ENCODE data around the gene GMEB2.

GMEB2 gene

GRCh38 chr20:63553251-63553932, 73.5 kb downstream of the GMEB2 start:
- H3K9me2 ChIP-seq (replicated peaks; ENCODE audit: insufficient read depth, low read length) = no peaks in the 10 kb centered on the region
- H3K27ac ChIP-seq (ENCODE audit: low read length) = no peak overlapping the region
- no peaks in the 10 kb centered on the region for H3K79me2 ChIP-seq (ENCODE audit: low read length)
- peaks cover 77% of the 10 kb centered on the region for H3K27me3 ChIP-seq (replicated peaks; ENCODE audit: insufficient read depth, low read length)
- DNase-seq = no peak
- no peaks in the 10 kb centered on the region for H3K36me3 ChIP-seq (replicated peaks; ENCODE audit: insufficient read depth, low read length)
- no peaks in the 10 kb centered on the region for H3K9me3 ChIP-seq (replicated peaks; ENCODE audit: insufficient read depth, low read length)
- H4K20me1 ChIP-seq (ENCODE audit: insufficient read depth, low read length) = no peaks in the 10 kb centered on the region
- no peak overlapping the region for H2AFZ ChIP-seq (ENCODE audit: low read length)
- H3K4me2 ChIP-seq (ENCODE audit: low read depth, low read length) = no peak overlapping the region
- TF ChIP-seq CTCF (IDR thresholded peaks at IDR 0.05; ENCODE audit: low read length) (no peak), EZH2phosphoT487 (IDR thresholded peaks at IDR 0.05; ENCODE audit: low read length) (no peak), EZH2 (optimal IDR thresholded peaks at IDR 0.05; ENCODE audit: low read depth, low read length) (no peak)
- H3K4me1 ChIP-seq (ENCODE audit: low read length) = no peaks in the 10 kb centered on the region
- H3K9ac ChIP-seq (ENCODE audit: low read length) = no peak overlapping the region
- H3F3A ChIP-seq (ENCODE audit: insufficient read depth, low read length) = no peaks in the 10 kb centered on the region
- no peak overlapping the region for H3K4me3 ChIP-seq (ENCODE audit: low read length)

DNA sequence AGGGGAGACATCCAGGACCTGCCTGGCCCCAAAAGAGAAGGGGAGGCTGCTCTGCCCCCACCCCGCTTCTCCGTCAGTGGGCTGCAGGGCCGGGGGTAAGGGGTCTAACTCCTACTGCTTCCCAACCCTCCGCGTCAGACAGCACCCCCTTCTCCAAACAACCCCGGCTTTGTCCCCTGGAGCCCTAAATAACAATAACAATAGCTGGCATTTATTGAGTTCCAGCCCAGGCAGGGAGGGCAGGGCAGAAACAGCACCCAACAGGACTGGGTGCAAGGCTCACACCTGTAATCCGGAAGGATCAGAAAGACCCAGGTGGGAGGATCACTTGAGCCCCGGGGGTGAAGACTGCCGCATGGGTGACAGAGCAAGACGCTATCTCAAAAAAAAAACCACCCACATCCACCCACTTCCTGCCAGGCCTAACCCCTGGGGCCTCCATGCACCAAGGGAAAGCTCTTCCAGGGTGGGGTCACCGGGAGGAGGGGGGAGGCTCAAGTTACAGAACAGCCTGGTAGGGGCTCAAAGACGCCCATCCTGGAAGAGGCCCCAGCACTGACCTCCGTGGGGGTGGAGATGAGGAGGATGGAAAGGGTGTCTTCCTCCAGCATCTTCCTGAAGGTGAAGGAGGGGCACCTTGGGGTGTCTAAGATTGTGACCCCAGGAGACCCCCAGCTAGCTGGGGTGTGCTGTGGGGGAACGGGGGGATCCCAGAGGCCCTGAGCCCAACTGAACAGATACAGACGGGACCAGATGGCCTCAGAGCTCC, 74.2 kb downstream of the GMEB2 start:
- no peak for DNase-seq

GRCh38 chr20:63551068-63551467, 75.8 kb downstream of the GMEB2 start:
- TF ChIP-seq CTCF (IDR thresholded peaks at IDR 0.05; ENCODE audit: low read length) = no peak
- no peak for TF ChIP-seq EZH2phosphoT487 (IDR thresholded peaks at IDR 0.05; ENCODE audit: low read length)
- Histone ChIP-seq H3K9me3 (replicated peaks; ENCODE audit: insufficient read depth, low read length) (no peaks in the 10 kb centered on the region), H3K9me2 (replicated peaks; ENCODE audit: insufficient read depth, low read length) (no peaks in the 10 kb centered on the region), H4K20me1 (ENCODE audit: insufficient read depth, low read length) (no peaks in the 10 kb centered on the region; the same call in 1 of the 2 replicates), H3F3A (ENCODE audit: insufficient read depth, low read length) (no peaks in the 10 kb centered on the region), H3K36me3 (replicated peaks; ENCODE audit: insufficient read depth, low read length) (no peaks in the 10 kb centered on the region), H3K4me2 (ENCODE audit: low read depth, low read length) (no peak overlapping the region), H2AFZ (ENCODE audit: low read length) (no peak overlapping the region), H3K79me2 (ENCODE audit: low read length) (no peaks in the 10 kb centered on the region), H3K9ac (ENCODE audit: low read length) (no peak overlapping the region), H3K27me3 (replicated peaks; ENCODE audit: insufficient read depth, low read length) (peaks cover 96% of the 10 kb centered on the region), H3K4me3 (ENCODE audit: low read length) (no peak overlapping the region), H3K27ac (ENCODE audit: low read length) (no peak overlapping the region), H3K4me1 (ENCODE audit: low read length) (no peaks in the 10 kb centered on the region)
- no peak for DNase-seq

More for the DNA sequence above, 74.2 kb downstream of the GMEB2 start:
- Histone ChIP-seq H3F3A (ENCODE audit: insufficient read depth, low read length) (no peaks in the 10 kb centered on the region), H3K9me3 (replicated peaks; ENCODE audit: insufficient read depth, low read length) (no peaks in the 10 kb centered on the region), H3K79me2 (ENCODE audit: low read length) (no peaks in the 10 kb centered on the region), H2AFZ (ENCODE audit: low read length) (no peak overlapping the region), H3K4me3 (ENCODE audit: low read length) (no peak overlapping the region), H3K36me3 (replicated peaks; ENCODE audit: insufficient read depth, low read length) (no peaks in the 10 kb centered on the region), H3K9me2 (replicated peaks; ENCODE audit: insufficient read depth, low read length) (no peaks in the 10 kb centered on the region), H3K27me3 (replicated peaks; ENCODE audit: insufficient read depth, low read length) (peaks cover 84% of the 10 kb centered on the region), H3K9ac (ENCODE audit: low read length) (no peak overlapping the region), H3K27ac (ENCODE audit: low read length) (no peak overlapping the region), H4K20me1 (ENCODE audit: insufficient read depth, low read length) (no peaks in the 10 kb centered on the region), H3K4me2 (ENCODE audit: low read depth, low read length) (no peak overlapping the region), H3K4me1 (ENCODE audit: low read length) (no peaks in the 10 kb centered on the region)
- no peak for TF ChIP-seq EZH2phosphoT487 (IDR thresholded peaks at IDR 0.05; ENCODE audit: low read length)
